Measurements from ENCODE around the gene NUBPL. TPM values are rescaled to one million over a fixed set of nuclear protein-coding genes. Genes with fewer than 3 reads are reported as not detected.
A peak's percentile ranks its signal among the peaks of the same experiment; 100 is the strongest.
"Not testable (repeated sequence)": the region's sequence is repeated elsewhere in the genome, so short reads cannot be mapped to it uniquely, and the experiment has no call there.

Gene NUBPL
- total RNA-seq, 1 experiment from 2014 or later = 20.0 TPM

DNA sequence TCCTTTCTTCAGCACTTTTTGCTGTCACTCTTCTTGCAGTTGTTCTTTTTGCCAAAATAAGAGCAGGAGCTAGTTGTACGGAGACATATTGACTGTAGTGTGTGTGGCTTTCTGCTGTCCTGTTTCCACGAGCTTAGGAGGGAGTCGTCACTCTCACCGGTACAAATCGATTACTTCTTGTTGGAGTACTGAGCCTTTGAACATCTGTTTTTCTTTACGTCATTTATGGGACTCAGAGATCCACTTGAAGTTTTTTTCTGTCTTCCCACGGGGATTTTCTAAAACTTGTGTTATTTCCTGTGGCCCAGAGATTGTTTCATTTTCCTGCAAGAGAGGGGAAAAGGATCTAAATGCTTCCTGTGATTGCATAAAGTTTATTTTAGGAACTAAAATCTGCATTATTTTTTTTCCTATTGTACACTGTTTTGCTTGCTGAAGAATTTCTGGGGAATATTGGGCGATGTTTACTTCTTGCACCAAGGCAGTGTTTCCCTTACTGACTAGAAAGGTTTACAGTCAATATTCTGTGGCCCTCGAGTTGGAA, 316.1 kb downstream of the NUBPL start:
- in situ Hi-C loops (cut with HindIII; ENCODE audit: low pct_unique_long_range_greater_than_20kb, low sequenced_read_pairs) = no loop called here
- DNase-seq (ENCODE audit: low read depth, low spot score) = no peak

DNA sequence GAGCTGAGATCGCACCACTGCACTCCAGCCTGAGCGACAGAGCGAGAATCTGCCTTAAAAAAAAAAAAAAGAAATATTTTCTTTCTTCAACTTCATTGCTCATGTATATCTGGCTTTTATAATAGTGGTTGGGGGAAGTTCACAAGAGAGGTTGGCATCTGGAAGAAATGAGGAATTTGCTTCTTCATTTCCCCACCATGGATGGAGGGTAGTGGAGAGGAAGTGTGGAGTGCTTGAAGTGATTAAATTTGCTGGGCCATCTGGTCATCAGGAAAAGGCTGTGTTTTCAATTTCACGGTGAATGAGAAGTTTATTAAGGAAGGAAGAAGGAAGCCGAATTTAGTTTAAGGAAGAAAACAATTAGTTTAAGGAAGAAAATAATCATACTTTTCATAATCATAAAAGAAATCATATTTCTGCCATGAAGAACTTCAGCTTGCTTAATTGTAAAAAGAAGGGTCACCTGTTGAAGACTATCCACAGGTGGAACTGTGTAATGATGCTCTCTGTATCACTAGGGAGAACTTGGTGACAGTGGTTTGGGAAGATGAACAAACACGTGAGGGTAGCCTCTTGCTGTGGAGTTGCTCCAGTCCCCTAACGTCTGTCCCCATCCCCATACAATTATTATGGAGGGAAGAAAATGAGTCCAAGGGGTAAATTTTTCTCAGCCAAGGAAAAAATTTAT, 318.6 kb downstream of the NUBPL start:
- DNase-seq (ENCODE audit: low read depth, low spot score) = no peak
- in situ Hi-C loops (cut with HindIII; ENCODE audit: low pct_unique_long_range_greater_than_20kb, low sequenced_read_pairs) = no loop called here

DNA sequence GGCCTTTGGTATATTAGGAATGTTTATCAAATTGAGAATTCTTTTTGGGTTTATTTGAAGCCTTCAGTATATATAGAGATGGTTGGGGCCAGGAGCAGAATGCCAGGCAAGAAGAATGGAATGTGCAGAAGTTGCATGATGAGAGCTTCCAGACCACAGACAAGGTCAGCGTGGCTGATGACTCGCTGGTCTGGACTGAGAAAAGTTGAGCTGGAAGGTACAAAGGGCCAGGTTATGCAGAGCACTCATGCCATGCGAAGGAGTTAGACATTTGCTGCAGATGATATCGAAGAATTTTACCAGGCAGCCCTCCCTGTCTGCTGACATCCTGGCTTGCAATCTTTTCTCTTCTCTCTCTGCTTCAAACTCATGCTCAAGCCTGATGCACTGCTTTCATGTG, 319.7 kb downstream of the NUBPL start:
- in situ Hi-C loops (cut with HindIII; ENCODE audit: low pct_unique_long_range_greater_than_20kb, low sequenced_read_pairs) = no loop called here
- no peak for DNase-seq (ENCODE audit: low read depth, low spot score)

DNA sequence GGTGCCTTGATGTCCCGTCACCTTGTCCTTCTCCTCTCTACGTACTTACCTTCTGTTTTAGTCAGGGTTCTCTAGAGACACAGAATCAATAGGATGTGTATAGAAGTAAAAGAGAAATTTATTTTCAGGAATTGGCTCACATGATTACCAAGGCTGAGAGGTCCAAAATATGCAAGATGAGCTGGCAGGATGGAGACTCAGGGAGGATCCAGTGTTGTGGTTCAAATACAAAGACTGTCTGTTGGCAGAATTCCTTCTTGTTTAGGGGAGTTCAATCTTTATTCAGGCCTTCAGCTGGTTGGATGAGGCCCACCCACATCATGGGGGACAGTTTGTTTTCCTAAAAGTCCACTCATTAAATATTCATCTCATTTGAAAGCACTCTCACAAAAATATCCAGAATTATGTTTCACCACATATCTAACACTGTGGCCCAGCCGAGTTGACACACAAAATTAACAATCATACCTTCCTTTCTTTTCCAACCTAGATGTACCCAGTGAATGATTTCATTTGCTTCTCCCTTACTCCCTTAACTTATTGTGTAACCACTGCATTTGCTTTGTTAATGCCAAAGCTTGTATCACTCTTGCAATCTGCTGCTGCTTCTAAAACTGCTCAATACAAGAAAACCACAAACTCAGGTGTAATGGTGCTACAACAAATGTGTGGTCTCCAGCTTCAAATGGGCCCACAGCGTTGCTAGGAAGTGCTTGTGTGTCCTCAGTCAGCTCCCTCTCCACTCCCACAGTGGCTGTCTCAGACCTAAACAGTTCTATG, 320.5 kb downstream of the NUBPL start:
- in situ Hi-C loops (cut with HindIII; ENCODE audit: low pct_unique_long_range_greater_than_20kb, low sequenced_read_pairs) = no loop called here
- DNase-seq (ENCODE audit: low read depth, low spot score) = no peak

DNA sequence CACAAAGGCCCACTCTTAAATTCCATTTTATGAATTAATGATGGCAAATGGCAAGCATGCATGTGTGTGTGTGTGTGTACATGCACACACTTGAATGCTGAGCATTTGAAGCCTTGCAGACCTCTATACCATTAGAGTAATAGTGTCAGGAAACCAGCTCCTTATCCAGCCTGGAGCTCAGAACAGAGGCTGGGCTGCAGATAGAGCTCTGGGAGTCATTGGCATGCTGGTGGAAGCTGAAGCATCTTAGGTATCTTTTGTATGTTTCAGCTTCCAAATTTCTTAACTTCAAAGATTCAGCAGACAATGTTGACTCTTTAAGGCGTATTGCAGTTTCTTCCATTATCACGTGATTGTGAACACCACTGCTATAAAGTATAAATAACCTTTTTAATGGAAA, 323.0 kb downstream of the NUBPL start:
- no peak for DNase-seq (ENCODE audit: low read depth, low spot score)
- in situ Hi-C loops (cut with HindIII; ENCODE audit: low pct_unique_long_range_greater_than_20kb, low sequenced_read_pairs) = no loop called here

DNA sequence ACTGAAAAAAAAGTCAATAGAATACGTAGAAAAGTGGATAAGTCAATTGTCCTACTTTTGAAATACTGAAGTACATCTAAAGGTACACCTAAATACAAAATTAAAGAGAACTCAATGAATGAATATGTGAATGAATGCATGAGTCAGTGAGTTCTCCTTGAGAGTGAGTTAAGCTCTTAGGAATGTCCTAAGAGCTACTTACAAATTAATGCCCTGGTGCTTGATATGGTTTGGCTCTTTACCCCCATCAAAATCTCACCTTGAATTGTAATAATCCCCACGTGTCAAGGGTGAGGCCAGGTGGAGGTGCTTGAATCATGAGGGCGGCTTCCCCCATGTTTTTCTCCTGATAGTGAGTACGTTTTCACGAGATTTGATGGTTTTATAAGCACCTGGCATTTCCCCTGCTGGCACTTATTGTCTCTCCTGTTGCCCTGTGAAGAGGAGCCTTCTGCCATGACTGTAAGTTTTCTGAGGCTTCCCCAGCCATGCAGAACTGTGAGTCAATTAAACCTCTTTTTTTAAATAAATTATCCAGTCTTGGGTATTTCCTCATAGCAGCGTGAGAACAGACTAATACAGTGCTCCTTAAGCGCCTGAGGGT, 323.7 kb downstream of the NUBPL start:
- DNase-seq (ENCODE audit: low read depth, low spot score) = no peak
- in situ Hi-C loops (cut with HindIII; ENCODE audit: low pct_unique_long_range_greater_than_20kb, low sequenced_read_pairs) = no loop called here

DNA sequence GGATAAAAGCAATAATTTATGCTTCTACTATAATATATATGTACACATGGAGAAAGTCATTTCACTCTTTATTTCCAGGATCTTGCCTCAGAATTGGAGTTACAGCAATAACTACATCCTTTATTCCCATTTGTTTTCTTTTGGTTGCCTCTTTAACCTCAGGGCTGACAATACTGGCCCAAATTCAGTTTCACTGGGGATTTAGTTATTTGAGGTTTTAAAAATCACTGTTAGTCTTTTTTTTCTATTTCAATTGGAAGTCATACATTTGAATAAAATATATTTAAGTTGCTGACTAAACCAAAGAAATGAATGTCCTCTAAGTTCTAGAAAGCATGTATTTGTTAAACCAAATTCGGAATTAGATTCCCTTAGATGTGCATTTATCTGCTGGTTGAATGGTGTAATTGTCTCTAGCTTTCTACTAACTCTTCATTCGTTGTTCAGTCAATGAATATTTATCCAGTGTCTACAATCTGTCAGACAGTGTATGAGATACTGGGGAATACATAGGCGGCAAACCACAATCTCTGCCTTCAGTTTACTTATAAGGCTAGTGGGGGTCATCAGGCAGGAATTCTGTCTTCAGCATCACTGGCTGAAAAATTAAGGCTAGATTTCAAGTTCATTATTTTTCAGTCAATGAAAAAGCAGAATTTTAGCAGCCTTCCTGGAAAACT, 325.1 kb downstream of the NUBPL start:
- in situ Hi-C loops (cut with HindIII; ENCODE audit: low pct_unique_long_range_greater_than_20kb, low sequenced_read_pairs) = no loop called here
- peak; percentile 46 for DNase-seq (ENCODE audit: low read depth, low spot score)

DNA sequence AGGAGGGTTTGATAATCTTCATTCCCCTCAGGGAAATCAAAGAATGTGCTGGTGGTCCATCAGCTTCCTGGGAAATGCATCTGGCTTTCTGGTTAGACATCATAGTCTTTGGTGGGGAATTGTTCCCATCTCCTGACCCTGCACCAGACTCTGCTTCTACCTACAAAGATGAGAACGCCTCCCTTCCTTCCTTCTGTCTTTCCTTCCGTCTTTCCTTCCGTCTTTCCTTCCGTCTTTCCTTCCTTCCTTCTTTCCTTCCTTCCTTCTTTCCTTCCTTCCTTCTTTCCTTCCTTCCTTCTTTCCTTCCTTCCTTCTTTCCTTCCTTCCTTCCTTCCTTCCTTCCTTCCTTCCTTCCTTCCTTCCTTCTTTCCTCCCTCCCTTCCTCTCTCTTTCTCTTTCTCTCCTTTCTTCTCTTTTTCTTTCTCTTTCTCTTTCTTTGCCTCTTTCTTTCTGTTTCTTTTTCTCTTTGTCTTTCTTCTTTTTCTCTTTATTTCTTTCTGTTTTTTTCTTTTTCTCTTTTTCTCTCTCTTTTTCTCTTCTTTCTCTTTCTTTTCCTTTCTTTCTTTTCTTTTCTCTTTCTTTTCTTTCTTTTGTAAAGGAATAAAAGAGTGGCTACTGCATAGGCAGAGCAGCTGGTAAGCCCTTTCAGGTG, 326.9 kb downstream of the NUBPL start:
- in situ Hi-C loops (cut with HindIII; ENCODE audit: low pct_unique_long_range_greater_than_20kb, low sequenced_read_pairs) = no loop called here
- no peak for DNase-seq (ENCODE audit: low read depth, low spot score)

DNA sequence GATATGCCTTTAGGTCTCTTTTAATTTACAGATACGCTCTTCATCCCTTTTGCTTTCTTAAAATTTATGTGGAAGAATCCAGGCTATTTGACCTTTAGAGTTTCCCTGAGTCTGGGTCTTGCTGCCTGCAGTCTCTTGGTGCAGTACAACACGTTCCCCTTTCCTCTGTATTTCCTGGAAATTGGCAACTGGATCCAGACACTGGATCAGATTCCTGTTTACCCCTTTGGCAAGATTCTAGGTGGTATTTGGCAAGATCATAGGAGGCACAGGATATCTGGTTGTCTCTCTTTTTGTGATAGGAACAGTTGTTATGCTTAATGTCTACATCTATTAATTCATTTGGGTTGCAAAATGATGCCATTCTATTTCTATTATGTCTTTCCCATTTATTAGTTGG, 328.1 kb downstream of the NUBPL start:
- in situ Hi-C loops (cut with HindIII; ENCODE audit: low pct_unique_long_range_greater_than_20kb, low sequenced_read_pairs) = no loop called here
- no peak for DNase-seq (ENCODE audit: low read depth, low spot score)

DNA sequence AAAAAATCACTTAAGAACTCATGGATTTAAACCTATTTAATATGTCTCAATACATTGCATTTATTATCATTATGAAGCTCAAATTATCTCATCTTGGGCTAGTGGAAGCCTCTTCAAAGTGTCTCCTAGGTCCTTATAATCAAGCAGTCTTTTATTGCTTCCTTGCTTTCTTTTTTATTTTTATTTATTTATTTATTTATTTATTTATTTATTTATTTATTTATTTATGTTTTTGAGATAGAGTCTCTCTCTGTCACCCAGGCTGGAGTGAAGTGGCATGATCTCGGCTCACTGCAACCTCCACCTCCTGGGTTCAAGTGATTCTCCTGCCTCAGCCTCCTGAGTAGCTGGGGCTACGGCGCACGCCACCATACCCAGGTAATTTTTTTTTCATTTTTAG, 329.0 kb downstream of the NUBPL start:
- in situ Hi-C loops (cut with HindIII; ENCODE audit: low pct_unique_long_range_greater_than_20kb, low sequenced_read_pairs); DNase-seq (ENCODE audit: low read depth, low spot score): not testable (repeated sequence)

DNA sequence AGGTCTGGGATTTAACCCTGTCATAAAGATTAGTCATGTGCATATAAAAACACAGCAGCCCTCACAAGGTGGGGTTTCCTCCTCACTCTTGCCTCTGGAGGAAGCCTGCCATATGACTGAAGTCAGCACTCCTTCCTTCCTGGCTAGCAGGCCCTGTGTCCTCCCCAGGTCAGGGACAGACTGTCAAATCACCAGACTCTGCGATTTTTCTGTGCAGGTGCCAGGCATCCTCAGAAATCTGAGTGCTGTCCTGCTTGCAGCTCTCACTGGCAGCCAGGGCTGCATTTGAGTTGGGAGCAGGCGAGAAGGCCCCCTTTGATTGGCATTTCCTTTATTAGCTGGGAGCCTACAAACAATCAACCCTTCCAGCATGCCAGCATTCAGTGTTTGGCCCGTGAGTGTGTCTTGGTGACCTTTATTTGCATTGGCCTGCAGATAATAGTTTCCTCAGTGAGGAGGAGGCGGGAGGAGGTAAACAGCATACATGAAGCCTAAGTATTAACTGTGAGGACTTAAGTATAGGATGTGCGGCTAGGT, 332.1 kb downstream of the NUBPL start:
- in situ Hi-C loops (cut with HindIII; ENCODE audit: low pct_unique_long_range_greater_than_20kb, low sequenced_read_pairs) = no loop called here
- no peak for DNase-seq (ENCODE audit: low read depth, low spot score)

DNA sequence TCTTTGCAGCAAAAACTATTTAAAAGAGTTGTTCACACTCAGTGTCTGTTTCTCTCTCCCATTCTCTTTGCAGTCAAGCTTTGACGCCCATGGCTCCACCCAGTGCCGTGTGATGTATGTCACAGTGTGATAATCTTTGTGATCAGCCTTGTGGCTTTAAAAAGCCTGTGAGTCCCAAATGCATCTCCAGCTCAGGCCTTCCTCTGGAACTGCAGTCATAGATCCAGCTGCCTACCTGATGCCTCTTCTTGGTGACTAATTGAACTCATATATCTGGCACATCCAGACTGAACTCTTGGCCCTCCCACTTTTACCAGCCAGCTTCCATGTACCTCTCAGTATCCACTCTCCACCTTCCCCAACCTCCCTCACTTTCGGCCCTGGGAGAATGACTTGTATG, 333.1 kb downstream of the NUBPL start:
- no peak for DNase-seq (ENCODE audit: low read depth, low spot score)
- in situ Hi-C loops (cut with HindIII; ENCODE audit: low pct_unique_long_range_greater_than_20kb, low sequenced_read_pairs) = no loop called here

DNA sequence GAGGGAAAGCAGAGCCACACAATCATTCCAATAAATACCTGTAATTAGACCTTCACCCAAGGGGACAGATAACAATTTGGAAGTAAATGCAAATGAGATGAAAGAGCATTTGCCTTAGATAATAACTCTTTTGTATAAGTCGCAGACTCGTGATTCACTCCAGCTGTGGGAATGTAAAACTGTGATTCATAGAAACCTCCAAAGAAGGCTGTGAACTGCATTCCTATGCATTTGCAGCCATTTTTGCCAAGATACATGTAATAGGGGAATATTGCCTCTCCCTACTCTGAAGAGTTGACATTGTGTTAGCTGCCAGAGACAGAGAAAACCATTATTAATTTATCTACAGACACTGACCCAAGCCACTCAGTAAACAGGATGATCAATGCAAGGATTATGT, 334.0 kb downstream of the NUBPL start:
- in situ Hi-C loops (cut with HindIII; ENCODE audit: low pct_unique_long_range_greater_than_20kb, low sequenced_read_pairs) = no loop called here
- peak; percentile 81 for DNase-seq (ENCODE audit: low read depth, low spot score)

DNA sequence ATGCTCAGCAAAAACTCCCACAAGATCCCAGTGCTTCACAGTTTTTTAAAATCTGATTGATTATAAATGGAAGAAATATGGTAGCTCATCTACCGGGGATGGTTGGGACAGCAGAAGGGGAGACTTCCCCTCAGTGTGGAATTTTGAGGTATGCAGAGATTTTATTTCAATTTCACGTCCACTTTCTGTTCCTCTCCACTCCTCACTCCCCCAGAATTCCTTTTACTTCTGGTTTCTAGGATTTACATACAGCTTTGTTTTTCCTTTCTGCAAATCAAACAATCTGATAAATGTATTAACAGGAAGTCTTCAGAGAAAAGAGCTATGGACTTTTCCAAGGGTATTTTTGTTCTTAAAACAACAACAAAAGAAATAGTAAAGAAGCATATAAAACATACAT, 334.4 kb downstream of the NUBPL start:
- in situ Hi-C loops (cut with HindIII; ENCODE audit: low pct_unique_long_range_greater_than_20kb, low sequenced_read_pairs) = no loop called here
- DNase-seq (ENCODE audit: low read depth, low spot score) = no peak

DNA sequence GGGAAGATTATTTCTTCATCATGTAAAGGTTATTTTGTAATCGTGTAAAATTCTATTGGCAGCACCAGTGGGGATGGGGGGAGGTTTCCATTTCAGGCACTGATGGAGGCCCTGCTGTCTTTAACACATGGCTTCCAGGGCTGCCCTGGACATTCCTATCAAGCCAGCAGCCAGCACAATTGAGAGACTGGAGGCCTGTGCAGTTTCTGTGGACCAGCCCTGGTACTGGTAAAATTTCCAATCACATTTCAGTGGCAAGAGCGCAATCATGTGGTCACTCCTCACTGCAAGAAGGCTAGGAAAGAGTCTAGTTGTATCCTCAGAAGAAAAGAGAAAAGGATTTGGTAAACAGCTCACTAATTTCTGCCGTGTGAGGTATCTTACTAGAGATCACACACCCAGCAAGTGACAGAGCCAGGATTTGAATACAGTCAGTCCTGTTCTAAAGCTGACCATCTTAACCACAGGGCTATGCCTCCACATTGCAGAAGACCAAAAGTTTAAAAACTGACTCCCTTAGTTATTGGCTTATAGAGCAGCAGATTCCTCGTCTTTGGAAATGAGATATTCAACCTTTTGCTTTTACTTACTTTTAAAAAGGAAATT, 336.5 kb downstream of the NUBPL start:
- DNase-seq (ENCODE audit: low read depth, low spot score) = peak; percentile 52
- in situ Hi-C loops (cut with HindIII; ENCODE audit: low pct_unique_long_range_greater_than_20kb, low sequenced_read_pairs) = no loop called here

DNA sequence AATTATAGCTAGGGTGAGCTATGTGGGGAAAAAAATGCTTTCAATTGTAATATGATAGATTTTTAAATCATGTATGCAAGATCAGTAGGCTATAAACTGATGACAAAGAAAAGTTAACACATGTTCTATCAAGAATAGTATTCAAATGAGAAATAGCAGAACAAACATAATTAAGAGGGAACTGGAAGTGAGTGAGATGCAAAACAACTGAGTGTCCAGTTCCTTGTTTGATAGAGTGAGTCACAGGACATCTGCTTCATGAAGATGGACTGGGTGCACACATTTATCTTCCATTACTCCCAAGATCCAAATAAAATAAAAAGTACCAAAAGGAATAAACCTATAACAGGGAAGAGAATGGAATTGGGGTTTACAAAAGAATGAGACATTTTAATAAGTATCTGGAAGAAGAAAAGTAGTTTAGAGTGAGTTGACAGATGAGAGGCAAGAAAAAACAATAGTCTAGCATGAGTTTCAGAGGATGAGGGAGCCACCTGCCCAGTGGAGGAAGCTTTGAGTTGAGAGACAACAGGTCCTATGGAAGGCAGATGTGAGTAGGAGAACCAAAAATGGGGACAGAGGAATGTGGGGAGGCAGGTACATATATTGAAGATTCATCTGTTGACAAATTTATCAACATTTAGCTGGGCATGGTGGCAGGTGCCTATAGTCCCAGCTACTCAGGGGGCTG, 337.8 kb downstream of the NUBPL start:
- in situ Hi-C loops (cut with HindIII; ENCODE audit: low pct_unique_long_range_greater_than_20kb, low sequenced_read_pairs) = no loop called here
- no peak for DNase-seq (ENCODE audit: low read depth, low spot score)

DNA sequence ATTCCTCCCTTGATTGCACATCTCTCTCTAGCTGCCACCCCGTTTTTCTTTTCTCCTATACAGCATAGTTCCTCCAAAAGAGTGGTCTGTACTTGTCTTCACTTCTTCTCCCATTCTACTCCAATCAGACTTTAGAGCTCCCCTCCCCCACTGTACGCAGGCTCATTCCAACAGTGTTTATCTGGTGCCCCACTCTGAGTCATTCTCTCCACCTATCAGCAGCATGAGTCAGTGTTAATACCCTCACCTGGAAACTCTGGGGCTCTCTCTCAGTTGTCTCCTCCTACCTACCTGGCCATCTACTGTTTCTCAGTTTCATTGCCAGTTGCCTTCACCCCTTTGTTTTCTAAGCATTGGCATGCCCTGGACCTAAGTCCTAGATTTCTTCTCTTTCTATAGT, 340.8 kb downstream of the NUBPL start:
- in situ Hi-C loops (cut with HindIII; ENCODE audit: low pct_unique_long_range_greater_than_20kb, low sequenced_read_pairs) = no loop called here
- DNase-seq (ENCODE audit: low read depth, low spot score) = no peak
